Activated T-cell treated with anti-CD3 and anti-CD28 coated beads for 48 hours (primary cell): Measurements from ENCODE around the gene TRAPPC11.
"Not testable (repeated sequence)": the region's sequence is repeated elsewhere in the genome, so short reads cannot be mapped to it uniquely, and the experiment has no call there.

Experiments
- DNase-seq: peaks from one replicate; pipeline ENCODE4 v3.0.0-alpha.2; 2020; ENCODE audit warnings: low read depth

Gene TRAPPC11

GRCh38 chr4:183721207-183722081, 62.4 kb downstream of the TRAPPC11 start:
- peak; percentile 32 for DNase-seq

- peak; percentile 24 for DNase-seq
These were observed 63.9 kb downstream of the TRAPPC11 start for GRCh38 chr4:183722731-183723560.

GRCh38 chr4:183723561-183724228, 64.6 kb downstream of the TRAPPC11 start:
- no peak for DNase-seq

- not testable (repeated sequence) for DNase-seq
These were observed 66.5 kb downstream of the TRAPPC11 start for GRCh38 chr4:183725585-183725984.

GRCh38 chr4:183727482-183727881, 68.4 kb downstream of the TRAPPC11 start:
- DNase-seq, result no peak

- no peak for DNase-seq
These were observed 69.4 kb downstream of the TRAPPC11 start for GRCh38 chr4:183728223-183729068.

GRCh38 chr4:183729069-183729406, 69.9 kb downstream of the TRAPPC11 start:
- DNase-seq, result no peak

GRCh38 chr4:183729430-183730328, 70.6 kb downstream of the TRAPPC11 start:
- DNase-seq, result no peak

GRCh38 chr4:183732296-183732695, 73.2 kb downstream of the TRAPPC11 start:
- no peak for DNase-seq

- DNase-seq, result no peak
These were observed 74.1 kb downstream of the TRAPPC11 start for GRCh38 chr4:183733181-183733580.

- no peak for DNase-seq
These were observed 79.1 kb downstream of the TRAPPC11 start for GRCh38 chr4:183738081-183738673.

- no peak for DNase-seq
These were observed 79.9 kb downstream of the TRAPPC11 start for GRCh38 chr4:183738961-183739360.

- no peak for DNase-seq
These were observed 87.5 kb downstream of the TRAPPC11 start for GRCh38 chr4:183746305-183747229.

- DNase-seq, result no peak
These were observed 88.3 kb downstream of the TRAPPC11 start for GRCh38 chr4:183747380-183747779.

- DNase-seq, result no peak
These were observed 89.0 kb downstream of the TRAPPC11 start for GRCh38 chr4:183747931-183748670.

GRCh38 chr4:183751106-183751505, 92.0 kb downstream of the TRAPPC11 start:
- no peak for DNase-seq

GRCh38 chr4:183755596-183755995, 96.5 kb downstream of the TRAPPC11 start:
- DNase-seq, result no peak

- DNase-seq, result no peak
These were observed 98.0 kb downstream of the TRAPPC11 start for GRCh38 chr4:183757060-183757459.
